ENCODE data around the gene PARD6G.

PARD6G gene

DNA sequence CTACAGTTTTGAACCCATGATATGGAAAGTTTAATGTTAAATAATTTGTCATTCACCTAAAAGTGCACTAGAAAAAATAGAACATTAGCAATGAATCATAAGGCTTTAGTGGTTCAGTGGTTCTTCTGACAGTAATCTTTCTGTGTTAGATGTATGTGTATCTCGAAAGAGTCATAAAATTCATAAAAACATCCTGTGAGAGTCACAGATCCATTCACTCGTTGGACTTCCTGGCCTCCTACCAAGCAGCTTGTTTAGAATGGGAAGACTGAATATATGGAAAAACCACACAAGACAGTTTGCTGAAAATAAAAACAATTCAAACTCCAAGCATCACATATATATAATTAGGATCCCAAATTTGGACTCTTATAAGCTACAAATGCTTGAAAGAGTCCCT lies 103.4 kb downstream of the PARD6G start:
- DNase-seq: peak; percentile 13

DNA sequence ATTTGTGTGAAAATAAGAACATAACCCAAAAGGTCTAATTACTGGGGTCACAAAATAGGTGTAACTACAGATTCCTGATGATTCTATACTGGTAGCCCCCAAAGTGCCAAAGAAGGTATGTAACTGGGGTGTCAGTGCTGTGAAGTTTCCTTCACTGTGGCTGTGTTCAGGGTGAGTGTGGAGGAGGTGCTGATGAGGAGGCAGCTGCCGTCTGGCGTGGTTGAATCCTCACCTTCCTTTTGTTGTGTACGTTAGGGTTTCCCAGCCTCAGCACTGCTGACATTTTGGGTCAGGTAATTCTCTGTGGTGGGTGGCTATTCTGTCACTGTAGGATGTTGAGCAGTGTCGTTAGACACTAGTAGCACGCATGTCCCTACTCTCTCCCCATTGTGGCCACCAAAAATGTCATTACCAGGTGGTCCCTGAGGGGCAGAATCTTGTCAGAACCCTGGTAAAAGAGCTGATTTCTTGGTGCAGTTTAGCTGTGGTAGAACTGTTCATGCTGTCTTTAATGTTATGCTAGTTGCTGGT lies 106.8 kb downstream of the PARD6G start:
- no peak for DNase-seq

DNA sequence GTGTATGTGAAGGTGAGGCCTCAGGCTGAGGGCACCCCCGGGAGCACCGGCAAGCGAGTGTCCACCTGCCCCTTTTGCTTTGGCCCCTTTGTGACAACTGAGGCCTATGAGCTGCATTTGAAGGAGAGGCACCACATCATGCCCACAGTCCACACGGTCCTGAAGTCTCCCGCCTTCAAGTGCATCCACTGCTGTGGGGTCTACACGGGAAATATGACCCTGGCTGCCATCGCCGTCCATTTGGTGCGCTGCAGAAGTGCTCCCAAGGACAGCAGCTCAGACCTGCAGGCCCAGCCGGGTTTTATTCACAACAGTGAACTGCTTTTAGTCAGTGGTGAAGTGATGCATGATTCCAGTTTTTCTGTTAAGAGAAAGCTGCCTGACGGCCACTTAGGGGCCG lies 109.3 kb downstream of the PARD6G start:
- no peak for DNase-seq

DNA sequence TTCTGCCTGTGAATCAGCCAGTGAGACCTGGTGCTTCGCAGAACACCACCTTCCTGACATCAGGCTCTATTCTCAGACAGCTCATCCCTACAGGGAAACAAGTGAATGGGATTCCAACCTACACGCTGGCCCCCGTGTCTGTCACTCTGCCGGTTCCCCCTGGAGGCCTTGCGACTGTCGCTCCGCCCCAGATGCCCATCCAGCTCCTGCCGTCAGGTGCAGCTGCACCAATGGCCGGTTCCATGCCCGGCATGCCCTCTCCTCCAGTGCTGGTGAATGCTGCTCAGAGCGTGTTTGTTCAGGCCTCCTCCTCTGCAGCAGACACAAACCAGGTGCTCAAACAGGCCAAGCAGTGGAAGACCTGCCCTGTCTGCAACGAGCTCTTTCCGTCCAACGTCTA lies 110.2 kb downstream of the PARD6G start:
- DNase-seq: no peak

DNA sequence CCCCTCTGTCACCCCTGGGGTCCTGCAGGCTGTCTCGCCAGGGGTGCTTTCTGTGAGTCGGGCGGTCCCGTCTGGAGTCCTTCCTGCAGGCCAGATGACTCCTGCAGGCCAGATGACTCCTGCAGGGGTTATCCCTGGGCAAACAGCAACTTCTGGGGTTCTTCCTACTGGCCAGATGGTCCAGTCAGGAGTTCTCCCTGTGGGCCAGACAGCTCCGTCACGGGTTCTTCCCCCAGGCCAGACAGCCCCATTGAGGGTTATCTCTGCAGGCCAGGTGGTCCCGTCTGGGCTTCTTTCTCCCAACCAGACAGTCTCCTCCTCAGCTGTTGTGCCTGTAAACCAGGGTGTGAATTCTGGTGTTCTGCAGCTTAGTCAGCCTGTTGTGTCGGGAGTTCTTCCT lies 110.6 kb downstream of the PARD6G start:
- no peak for DNase-seq

DNA sequence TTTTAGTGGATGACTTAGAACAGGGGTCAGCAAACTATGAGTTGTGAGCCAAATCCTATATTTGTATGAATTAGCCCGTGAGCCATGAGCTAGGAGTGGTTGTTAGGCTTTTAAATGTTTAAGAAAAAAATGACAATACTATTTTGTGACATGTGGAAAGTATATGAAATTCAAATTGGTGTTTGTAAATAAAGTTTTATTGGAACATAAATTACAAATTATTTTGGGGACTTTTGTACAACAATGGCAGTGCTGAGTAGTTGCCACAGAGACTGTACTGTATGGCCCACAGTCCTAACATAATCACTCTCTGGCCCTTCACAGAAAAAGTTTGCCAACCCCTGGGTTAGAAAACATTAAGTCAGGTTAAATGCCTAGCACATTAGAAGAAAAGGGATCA lies 112.2 kb downstream of the PARD6G start:
- no peak for DNase-seq

DNA sequence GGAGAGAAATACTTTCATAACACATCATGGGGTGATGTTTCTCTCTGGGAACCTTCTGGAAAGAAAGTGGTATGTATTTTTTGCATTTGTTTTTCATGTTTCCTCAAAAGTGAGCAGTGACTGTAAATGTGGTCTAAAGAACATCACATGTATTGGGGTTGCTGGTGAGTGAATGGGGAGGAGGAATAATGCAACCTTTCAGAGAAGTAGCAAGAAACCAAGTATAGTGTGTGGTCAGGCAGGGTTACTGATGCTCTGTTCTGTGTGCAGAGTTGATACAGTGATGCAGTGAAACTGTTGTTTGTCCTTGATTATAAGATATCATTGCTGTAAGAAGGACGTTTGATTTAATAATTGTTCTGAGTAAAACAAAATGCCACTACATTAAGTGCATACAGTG lies 114.2 kb downstream of the PARD6G start:
- no peak for DNase-seq

DNA sequence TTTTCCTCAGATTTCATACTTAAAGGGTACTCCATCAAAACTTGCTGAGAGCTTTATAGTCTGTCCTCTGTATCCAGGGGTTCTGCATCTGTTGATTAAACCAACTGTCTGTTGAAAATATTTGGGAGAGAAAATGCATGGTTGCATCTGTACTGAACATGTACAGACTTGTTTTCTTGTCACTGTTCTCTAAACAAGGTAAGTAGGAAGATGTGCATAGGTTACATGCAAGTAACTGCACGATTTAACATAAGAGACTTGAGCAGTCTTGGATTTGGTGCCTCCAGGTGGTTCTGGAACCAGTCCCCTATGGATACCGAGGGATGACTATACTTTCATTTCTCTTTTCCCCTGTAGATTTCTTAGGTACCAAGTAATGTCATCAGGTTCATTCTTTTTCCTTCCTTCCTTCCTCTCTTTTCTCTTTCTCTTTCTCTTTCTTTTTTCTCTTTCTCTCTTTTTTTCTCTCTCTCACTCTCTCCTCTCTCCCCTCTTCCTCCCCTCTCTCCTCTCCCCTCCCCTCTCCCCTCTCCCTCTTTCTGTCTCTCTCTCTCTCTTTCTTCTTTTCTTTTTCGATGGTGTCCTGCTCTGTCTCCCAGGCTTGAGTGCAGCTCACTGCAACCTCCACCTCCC lies 115.0 kb downstream of the PARD6G start:
- DNase-seq: no peak

DNA sequence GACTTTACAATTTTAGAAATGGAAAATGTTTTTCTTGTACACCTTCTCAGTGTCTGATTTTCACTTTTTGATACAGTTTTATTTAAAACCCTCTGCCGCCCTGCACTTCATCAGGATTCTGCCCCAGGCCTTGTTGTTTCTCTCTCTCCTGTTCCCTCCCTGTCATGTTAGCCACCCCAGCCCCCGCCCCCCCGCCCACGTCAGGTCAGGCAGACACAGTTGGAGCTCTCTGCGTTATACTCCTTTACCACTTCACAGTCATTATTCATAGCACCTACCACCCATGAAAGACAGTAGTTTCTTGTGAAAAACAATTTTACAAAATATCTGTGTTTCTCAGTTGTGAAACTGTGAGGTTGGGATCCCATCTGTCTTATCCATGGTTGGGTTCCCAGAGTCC lies 116.8 kb downstream of the PARD6G start:
- no peak for DNase-seq

DNA sequence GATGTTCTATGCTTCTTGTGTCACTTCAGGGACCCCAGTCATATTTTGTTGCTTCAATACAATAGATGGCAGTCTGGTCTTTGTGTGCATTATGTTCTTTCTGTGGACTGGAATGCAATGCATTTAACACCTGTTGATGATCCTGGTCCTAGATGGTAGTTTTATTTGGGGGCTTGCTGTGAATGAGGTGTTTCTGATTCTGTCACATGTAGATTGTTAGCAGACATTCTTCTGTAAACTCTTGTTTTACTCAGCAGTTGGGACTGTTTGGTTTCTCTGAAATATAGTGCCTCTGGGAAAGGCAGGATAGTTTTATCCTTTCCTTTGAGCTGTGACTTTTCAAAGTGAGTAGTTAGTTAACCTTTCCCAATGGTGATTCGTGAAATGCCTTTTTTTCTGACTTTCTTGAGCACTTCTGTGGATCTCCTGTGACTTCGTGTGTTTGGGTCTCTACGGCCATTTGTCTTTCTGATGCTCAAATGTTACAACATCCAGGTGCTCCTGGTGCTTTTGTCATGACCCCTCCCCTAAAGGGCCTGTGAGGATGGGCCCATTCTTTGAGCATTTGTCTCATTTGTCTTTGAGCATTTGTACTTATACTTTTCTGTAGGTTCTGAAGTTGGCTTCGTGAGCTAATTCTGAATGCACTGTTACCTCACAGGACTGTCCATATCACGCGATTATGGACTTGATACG lies 117.5 kb downstream of the PARD6G start:
- DNase-seq: no peak

DNA sequence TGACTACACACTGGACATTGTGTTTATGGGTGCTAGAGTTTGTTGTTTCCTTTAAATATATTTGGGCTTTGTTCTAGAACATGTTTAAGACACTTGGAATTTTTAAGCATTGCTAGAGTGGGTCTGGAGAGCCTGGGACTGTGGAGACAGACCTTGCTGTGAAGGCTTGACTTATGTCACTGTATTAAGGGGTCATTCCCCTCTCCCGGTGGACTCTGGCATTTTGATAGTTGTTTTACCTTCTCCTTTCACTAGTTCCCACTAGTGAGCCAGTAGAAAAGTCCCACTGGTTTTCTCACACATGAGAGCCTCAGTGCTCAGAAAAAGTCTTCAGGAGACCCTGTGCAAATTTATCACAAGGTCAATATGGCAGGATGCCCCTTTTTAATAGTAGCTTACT lies 119.7 kb downstream of the PARD6G start:
- no peak for DNase-seq

DNA sequence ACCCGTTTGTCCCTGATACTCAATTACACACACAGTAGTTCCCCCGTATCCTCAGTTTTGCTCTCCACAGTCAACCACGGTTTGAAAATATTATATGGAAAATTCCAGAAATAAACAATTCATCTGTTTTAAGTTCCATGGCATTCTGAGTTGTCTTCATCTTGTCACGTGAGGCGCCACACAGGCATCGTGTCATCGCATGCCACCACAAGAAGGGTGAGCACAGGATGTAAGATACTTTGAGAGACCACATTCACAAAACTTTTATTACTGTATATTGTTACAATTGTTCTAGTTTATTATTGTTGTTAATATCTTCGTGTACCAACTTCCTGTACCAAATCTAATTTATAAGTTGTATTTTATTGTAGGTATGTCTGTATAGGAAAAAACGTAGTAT lies 120.5 kb downstream of the PARD6G start:
- no peak for DNase-seq

DNA sequence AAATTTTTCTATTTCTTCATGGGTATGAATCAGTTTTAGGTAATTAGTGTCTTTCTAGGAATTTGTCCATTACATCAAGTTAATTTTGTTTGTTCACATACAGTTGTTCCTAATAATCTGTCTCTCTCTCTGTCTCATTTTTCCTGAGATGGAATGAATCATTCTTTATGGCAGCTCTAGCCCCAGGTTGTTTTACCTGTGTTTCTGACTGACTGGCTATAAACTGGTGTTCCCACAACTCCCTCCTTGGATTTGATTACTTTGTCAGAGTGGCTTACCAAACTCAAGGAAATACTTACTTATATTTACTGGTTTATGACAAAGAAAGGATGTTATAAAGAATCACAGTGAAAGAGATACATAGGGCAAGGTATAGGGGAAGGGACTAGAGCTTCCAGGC lies 123.2 kb downstream of the PARD6G start:
- DNase-seq: no peak

DNA sequence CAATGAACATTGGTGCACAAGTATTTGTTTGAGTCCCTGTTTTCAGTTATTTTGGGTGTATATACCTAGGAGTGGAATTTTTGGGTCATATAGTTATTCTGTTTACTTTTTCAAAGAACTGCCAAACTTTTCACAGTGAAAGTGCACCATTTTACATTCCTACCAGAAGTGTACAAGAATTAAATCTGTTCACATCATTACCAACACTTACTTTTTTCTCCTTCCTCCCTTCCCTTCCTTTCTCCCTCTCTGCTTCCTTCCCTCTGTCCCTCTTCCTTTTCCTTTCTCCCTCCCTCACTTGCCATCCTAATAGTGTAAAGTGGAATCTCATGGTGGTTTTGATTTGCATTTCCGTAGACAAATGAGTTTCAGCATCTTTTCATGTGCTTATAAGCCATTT lies 126.4 kb downstream of the PARD6G start:
- DNase-seq: no peak

DNA sequence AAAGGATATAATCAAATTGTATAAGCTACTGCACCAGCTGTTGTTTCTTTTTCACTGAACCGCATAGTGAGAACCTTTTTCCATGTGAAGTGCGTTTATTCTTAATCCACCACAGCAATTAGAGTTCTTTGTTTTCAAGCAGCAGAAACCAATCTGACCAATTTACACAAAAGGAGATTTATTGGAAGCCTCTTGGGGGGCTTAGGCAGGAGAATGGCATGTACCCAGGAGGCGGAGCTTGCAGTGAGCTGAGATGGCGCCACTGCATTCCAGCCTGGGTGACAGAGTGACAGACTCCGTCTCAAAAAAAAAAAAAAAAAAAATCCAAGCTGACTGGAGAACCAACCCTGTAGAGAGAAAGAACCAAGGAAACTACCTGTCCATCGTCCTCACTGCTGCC lies 128.2 kb downstream of the PARD6G start:
- DNase-seq: no peak

DNA sequence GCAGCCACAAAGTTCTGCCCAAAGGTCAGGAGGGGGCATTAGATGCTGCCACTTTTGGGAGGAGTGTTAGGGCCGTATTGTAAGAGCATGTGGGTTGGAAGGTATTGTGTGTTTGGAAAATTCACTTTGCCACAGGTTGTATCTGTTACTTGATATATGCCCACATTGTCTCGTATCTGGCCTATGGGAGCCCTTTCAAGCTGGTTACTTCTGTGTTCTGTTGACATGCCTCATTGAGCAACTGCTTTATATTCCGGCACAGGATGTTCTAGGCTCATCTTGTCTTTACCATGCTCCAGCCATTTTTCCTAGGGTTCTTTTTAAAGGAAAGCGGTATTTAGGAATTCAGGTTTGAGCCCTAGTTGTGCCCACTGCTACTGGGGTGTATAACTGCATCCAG lies 132.3 kb downstream of the PARD6G start:
- DNase-seq: no peak

DNA sequence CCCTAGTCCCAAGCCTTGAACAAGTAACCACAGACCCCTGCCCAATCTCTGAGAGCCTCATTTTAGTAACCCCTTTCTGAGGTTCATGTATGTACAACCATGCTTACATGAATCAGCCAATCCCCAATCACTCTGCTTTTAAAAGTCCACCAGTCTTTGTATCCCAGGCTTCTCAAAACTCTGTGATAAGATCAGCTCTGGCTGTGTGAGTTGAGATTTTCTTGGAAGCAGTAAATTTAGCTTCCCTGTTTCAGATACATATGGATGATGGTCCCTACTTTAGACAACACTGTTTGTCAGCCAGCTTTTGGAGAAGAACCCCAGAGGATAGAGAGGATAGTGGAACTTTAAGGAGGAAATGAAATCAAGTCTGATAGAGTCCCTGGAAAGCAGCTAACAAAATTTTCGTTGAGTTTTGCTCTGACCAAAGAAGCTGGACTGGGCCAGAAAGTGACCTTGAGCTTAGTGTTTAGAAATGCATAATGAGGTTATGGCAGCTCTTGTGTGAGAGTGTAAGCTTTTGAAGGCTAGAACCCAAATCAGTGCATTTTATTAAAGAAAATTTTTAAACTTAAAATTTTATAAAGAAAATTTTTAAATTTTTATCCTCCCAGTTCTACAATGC lies 134.6 kb downstream of the PARD6G start:
- DNase-seq: no peak

DNA sequence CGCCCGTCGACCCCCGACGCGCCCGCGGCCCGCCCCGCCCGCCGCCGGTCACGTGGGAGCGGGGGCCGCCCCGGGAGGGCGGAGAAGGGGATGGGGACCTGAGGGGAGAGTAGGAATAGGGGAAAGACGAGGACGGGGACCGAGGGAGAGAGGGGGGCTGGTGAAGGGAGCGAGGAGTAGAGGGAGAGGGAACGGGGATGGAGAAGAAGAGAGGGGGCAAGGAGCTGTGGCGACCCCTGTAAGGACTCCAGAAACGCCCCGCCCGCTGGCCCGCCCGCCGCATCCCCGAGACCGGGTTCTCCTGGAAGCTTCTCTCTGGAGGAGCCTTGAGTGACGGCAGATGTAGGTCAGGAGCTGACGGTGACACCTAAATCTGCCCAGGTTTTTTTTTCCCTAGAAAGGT lies 137.6 kb downstream of the PARD6G start:
- DNase-seq: peak; percentile 41

DNA sequence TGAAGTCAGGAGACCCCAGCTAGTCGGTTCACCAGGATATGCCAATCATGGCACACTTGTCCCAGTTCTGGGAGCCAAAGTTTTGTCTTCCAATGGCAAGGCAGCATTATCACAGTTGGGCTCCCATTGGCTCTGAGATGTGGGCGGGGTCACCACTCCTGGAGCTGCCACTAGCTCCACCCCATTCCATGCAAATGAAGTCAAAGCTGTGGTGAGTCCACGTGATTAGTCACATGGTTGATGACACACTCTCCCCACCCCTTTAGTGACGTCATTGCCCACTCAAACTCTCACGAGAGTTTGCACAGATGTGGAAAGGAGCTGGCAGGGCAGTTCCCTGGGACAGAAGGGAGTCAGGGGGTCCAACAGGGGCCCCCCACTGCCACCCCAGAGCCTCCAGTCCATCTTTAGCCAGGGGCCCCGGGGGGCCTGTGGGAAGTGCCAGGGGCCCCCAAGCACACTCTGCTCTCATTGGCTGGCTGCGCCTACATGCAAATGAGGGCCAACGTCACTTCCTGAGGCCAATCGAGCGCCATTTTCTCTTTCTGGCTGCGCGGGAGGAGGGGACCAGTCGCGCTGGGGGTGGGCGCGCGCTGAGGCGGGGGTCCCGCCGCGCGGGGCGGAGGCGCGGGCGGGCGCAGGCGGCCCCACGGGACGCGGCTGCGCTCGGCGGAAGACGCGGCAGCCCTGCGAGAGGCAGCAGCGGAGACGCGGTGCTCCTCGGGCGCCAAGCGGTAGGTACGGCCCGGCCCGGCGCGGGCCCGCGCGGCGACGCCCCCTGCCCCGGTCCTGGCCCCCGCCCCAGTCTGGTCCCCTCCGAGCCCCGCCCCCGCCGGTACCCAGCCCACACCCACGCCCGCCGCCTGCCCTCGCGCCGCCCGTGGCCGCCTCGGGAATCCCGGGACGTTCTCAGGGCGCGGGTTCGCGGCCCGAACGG lies 138.3 kb downstream of the PARD6G start, which contains the start of gene ADNP2:
ADNP2 (plus strand) TSS at position 524 of the 937 bp plus-strand sequence. CDS start 8,281 bp downstream, outside the sequence.
- DNase-seq: peak; percentile 92

DNA sequence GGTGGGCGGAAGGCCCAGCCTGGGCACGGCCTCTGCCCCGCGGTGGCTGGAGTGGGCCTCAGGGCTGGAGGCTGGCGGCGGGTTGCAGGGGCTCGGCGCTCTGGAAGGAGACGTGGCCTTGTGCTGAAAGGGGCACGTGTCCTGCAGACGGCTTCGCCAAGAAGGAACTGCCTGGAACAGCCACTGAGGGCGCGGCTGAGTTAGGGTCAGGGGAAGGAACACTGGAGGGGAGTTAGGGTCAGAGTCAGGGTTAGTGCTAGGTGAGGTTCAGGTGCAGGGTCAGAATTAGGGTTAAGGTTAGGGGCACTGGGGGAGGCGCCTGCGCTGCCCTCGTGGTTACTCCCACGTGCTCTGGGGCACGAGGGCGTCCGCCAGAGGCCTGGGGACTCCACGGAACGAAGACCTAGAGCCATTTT lies 139.2 kb downstream of the PARD6G start:
- DNase-seq: no peak

DNA sequence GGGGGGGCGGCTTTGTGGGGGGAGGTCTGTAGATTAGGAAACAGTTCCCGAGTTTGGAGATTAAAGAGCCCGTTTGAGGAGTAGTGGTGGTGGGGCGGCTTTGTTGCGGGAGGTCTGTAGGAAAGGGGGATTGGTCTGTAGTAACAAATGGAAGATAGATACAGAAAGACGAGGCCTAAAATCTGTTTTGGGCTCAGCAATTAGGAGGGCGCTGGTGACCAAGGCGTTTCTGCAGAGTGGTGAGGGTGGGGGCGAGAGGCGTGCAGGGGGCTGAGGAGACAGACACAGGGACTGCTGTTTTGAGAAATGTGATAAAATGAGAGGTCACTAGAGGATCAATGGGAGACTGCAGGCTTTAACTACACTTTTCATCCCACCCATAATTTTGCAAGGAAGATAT lies 139.9 kb downstream of the PARD6G start:
- no peak for DNase-seq
